Upper lobe of right lung (tissue), 1 donor: ENCODE results near the gene KDM4C. TPM values are rescaled to one million over a fixed set of nuclear protein-coding genes. Genes with fewer than 3 reads are reported as not detected.

Source experiments
- ATAC-seq: fragments of 200-7000 bp; cut with Tn5 transposase; one replicate; pipeline ENCODE4 v1.9.1; 2020; ENCODE audit warnings: mild to moderate bottlenecking, moderate library complexity
- DNase-seq: peaks from one replicate; pipeline ENCODE4 v3.0.0-alpha.2; 2020
- H3K27ac ChIP-seq: fragments of 200-600 bp; one replicate; pipeline ENCODE4 v1.8.0; 2022
- H3K27me3 ChIP-seq: fragments of 200-600 bp; one replicate; pipeline ENCODE4 v1.8.0; 2022; ENCODE audit warnings: mild to moderate bottlenecking
- H3K36me3 ChIP-seq: fragments of 200-600 bp; one replicate; pipeline ENCODE4 v1.8.0; 2022
- H3K4me1 ChIP-seq: fragments of 200-600 bp; one replicate; pipeline ENCODE4 v1.8.0; 2022
- H3K4me3 ChIP-seq: fragments of 200-600 bp; one replicate; pipeline ENCODE4 v1.8.0; 2022; ENCODE audit warnings: mild to moderate bottlenecking
- H3K9me3 ChIP-seq: fragments of 200-600 bp; one replicate; pipeline ENCODE4 v1.8.0; 2022
- CTCF ChIP-seq: fragments of 200-600 bp; IDR thresholded peaks from one replicate; pipeline ENCODE4 v1.8.0; 2022; ENCODE audit warnings: antibody characterized with exemption
- intact Hi-C: fragments of 100-400 bp; cut with DNase I; formaldehyde crosslinking; loops from one replicate; pipeline ENCODE4 v1.11.0; 2022
- total RNA-seq: library from RNA; stranded (reverse); fragmentation: NEBNext Ultra II Directional; extraction: Animal tissue kit (Norgen Biotek cat#: 25700); gene quantifications from one replicate; pipeline ENCODE4 v1.2.1, GENCODE V29; 2021
- donor health status: DM: no; HTN: yes; CAD: no; lungs with severe emphysema.

The KDM4C gene
- total RNA-seq, 1 donor from 2014 or later: 37.2 TPM

- DNase-seq: no peak
- Histone ChIP-seq H3K27ac (no peak overlapping the region), H3K4me1 (no peaks in the 10 kb centered on the region), H3K9me3 (no peaks in the 10 kb centered on the region), H3K4me3 (no peak overlapping the region), H3K27me3 (no peaks in the 10 kb centered on the region), H3K36me3 (peaks cover 19% of the 10 kb centered on the region)
- no peak for ATAC-seq
- no peak for TF ChIP-seq CTCF
- intact Hi-C loops: no loop called here
Observed at GRCh38 chr9:7135735-7136134, 378.0 kb downstream of the KDM4C start.

DNA sequence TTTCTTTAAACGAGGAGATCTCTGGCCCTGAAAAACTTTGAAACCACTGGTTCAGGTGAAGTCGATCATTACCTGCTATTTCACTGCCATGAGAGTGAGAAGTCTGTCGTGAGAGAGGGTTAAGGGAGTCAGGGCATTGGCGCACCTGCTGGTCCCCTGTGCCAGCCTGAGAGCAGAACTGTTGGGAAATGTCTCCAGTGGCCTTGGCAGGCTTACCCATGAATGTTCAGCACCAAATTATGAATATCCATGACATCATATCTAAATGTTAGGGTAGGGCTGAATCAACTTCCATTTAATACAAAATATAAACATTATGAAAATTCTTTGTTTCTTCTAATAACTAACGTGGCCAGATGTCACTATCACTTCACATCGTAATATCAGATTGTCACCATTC is 379.3 kb downstream of the KDM4C start:
- Histone ChIP-seq H3K9me3 (no peaks in the 10 kb centered on the region), H3K36me3 (peaks cover 12% of the 10 kb centered on the region), H3K27me3 (no peaks in the 10 kb centered on the region), H3K4me1 (no peaks in the 10 kb centered on the region), H3K27ac (no peak overlapping the region), H3K4me3 (no peak overlapping the region)
- TF ChIP-seq CTCF: no peak
- ATAC-seq (no peak), DNase-seq (no peak)
- intact Hi-C loops: no loop called here

- H3K36me3 ChIP-seq: peaks cover 12% of the 10 kb centered on the region
- ATAC-seq: no peak
- no peaks in the 10 kb centered on the region for H3K9me3 ChIP-seq
- H3K4me3 ChIP-seq: no peak overlapping the region
- intact Hi-C loops: no loop called here
- H3K27ac ChIP-seq: no peak overlapping the region
- TF ChIP-seq CTCF: no peak
- H3K27me3 ChIP-seq: no peaks in the 10 kb centered on the region
- no peaks in the 10 kb centered on the region for H3K4me1 ChIP-seq
- no peak for DNase-seq
Observed at GRCh38 chr9:7137571-7137970, 379.8 kb downstream of the KDM4C start.

GRCh38 chr9:7139886-7140285 is 382.1 kb downstream of the KDM4C start:
- no peaks in the 10 kb centered on the region for H3K4me1 ChIP-seq
- H3K9me3 ChIP-seq: no peaks in the 10 kb centered on the region
- peaks cover 8% of the 10 kb centered on the region for H3K36me3 ChIP-seq
- H3K4me3 ChIP-seq: no peak overlapping the region
- no peak overlapping the region for H3K27ac ChIP-seq
- no peaks in the 10 kb centered on the region for H3K27me3 ChIP-seq
- no peak for ATAC-seq
- intact Hi-C loops: no loop called here
- no peak for TF ChIP-seq CTCF
- no peak for DNase-seq

DNA sequence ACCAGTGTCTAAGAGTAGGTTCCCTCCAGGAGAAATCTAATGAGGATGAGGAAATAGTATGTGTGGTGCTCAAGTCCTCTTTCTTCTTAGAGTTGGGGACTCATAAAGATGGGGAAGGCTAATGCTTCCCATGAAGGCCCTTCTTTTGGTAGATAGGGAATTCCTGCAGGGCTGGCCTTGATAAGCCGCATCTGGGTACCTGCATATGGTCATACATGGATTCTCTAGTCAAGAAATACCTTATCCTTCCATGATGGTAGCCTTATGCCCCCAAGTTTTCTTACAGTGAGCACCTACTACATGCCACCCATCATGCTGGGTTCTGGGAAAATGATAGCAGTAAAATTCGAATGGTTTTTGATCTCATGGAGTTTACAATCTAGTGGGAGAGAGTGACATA is 382.6 kb downstream of the KDM4C start:
- no peak for TF ChIP-seq CTCF
- intact Hi-C loops: no loop called here

GRCh38 chr9:7143645-7144200 is 385.9 kb downstream of the KDM4C start:
- H3K4me1 ChIP-seq: no peaks in the 10 kb centered on the region
- H3K27ac ChIP-seq: no peak overlapping the region
- intact Hi-C loops: no loop called here
- DNase-seq: no peak
- no peaks in the 10 kb centered on the region for H3K27me3 ChIP-seq
- TF ChIP-seq CTCF: no peak
- no peak for ATAC-seq
- no peaks in the 10 kb centered on the region for H3K9me3 ChIP-seq
- no peak overlapping the region for H3K4me3 ChIP-seq
- H3K36me3 ChIP-seq: peaks cover 3% of the 10 kb centered on the region

More for the DNA sequence above, 382.6 kb downstream of the KDM4C start:
- no peak for DNase-seq
- Histone ChIP-seq H3K4me3 (no peak overlapping the region), H3K27me3 (no peaks in the 10 kb centered on the region), H3K4me1 (no peaks in the 10 kb centered on the region), H3K27ac (no peak overlapping the region), H3K36me3 (peaks cover 3% of the 10 kb centered on the region), H3K9me3 (no peaks in the 10 kb centered on the region)
- no peak for ATAC-seq
